Nucleus accumbens (tissue), 56 donors: ENCODE results near the gene SETDB2.

Source experiments
- DNase-seq, 56 donors: peaks; one replicate each; lab custom pipeline; 2025; lab: John Stamatoyannopoulos, UW

SETDB2 gene

GRCh38 chr13:49527123-49527522 lies 83.0 kb downstream of the SETDB2 start:
- peak in 15 of 56 donors; percentile 1 to 40 (median 9) for DNase-seq

DNA sequence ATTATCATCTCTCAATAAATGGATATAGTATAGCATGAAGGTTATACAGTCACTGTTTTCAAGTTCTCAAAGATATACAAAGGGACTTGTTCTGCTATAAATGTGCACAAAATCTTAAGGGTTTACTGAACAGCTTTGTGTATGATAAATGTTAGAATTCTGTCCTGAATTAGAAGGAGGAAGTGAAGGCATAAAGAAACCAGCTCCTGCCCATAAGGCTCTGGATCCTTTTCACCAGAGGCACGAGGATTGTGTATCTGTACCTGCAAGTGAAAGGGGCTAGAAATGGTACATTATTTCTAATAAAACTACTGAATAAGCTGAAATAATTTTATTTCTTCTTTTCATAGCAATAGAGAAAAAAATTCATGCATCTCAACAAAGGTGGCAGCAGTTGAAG lies 84.1 kb downstream of the SETDB2 start:
- no peak for DNase-seq

- DNase-seq: peak in 7 of 56 donors; percentile 2 to 32 (median 10)
Observed at GRCh38 chr13:49530457-49530856, 86.4 kb downstream of the SETDB2 start.

DNA sequence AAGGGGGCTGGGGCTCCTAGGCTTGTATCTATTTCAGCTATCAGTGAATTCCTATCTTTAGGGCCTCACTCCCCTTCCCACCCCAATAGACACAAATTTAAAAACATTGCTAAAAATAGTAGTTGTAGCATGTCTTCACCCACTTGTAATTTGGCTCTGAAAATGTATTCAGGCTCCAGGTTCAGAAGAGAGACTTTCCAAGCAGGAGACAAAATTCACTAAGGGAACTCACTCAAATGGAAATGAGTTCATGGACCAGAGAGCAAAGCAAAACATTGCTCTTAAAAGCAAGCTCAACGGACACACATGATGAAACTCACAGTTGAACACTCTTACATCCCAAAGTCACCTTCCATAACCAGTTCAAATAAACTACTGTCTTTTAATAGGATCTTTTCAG lies 88.5 kb downstream of the SETDB2 start:
- DNase-seq: no peak

- no peak for DNase-seq
Observed at GRCh38 chr13:49533011-49533410, 88.9 kb downstream of the SETDB2 start.

GRCh38 chr13:49533591-49534269 lies 89.7 kb downstream of the SETDB2 start:
- no peak for DNase-seq

DNA sequence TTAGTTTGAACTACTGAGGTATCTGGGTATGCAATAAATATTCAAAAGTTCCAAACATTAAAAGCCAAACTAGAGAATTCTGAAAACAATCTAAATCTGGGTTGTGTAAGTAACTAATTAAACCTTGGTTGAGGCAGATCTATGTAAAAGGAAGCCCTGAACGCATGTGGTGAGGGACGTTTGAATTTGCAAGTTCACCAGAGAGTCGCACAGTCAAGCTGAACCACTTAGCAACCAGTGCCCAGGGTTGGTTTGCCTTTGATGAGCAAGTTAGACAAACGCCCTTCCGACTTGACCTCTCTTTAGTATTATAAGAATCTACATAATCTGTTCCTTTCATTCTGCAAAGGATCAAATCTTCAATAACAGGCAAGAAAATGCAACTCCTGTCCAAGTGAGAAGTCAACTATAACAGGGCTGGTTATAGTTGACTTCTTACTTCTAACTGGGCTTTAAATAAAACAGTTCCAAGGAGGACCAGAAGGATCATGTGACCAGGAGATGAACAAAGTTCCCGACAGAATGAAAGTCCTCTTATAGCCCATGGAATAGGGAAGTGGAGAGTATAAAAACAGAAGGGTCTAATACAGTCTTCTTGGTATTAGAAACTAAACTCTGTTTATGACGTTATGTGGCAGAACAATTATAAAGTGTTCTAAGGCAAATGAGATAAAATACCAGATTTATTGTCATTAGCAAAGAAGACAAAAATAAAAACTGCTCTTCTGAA lies 92.2 kb downstream of the SETDB2 start:
- no peak for DNase-seq

GRCh38 chr13:49538404-49538803 lies 94.3 kb downstream of the SETDB2 start:
- no peak for DNase-seq

GRCh38 chr13:49539313-49539712 lies 95.2 kb downstream of the SETDB2 start:
- no peak for DNase-seq

DNA sequence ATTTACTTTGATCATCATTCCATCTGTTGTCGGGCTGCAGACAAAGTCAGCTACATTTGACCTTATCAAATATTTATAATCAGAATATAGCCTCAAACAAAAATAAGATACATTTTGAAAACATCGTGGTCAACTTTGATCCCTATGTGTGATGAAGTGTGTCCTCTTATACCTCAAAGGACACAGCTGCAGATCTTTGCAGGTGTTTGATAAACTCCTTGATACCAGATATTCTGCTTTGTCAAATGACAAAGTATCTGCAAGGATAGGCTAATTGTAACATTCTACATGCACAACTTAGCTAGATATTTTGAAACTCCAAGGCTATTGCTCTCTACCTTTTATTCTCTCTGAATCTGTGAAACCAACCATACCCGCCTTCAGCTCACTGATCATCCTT lies 95.7 kb downstream of the SETDB2 start:
- no peak for DNase-seq

DNA sequence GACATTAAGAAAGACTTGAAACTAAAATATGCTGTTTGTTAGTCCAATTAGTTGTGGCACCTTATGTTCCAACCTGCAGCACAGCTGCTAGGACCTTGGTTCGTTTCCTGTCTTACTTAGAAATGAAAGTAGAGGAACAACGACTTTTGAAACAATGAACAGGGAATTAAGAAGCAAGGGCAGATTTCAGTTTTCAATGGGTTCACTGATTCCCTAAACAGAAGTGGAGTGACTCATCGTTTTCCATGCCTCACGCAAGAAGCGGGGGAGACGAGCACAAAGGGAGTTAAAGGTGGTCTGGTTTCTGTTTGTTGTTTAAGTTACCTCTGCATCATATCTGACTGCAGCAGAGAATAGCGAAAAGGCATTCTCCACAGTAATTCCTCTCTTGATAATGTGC lies 96.5 kb downstream of the SETDB2 start:
- DNase-seq: peak in 1 of 56 donors; percentile 8

GRCh38 chr13:49543656-49544055 lies 99.6 kb downstream of the SETDB2 start:
- no peak for DNase-seq
